ENCODE measurements around the gene TRHDE.

Gene TRHDE

DNA sequence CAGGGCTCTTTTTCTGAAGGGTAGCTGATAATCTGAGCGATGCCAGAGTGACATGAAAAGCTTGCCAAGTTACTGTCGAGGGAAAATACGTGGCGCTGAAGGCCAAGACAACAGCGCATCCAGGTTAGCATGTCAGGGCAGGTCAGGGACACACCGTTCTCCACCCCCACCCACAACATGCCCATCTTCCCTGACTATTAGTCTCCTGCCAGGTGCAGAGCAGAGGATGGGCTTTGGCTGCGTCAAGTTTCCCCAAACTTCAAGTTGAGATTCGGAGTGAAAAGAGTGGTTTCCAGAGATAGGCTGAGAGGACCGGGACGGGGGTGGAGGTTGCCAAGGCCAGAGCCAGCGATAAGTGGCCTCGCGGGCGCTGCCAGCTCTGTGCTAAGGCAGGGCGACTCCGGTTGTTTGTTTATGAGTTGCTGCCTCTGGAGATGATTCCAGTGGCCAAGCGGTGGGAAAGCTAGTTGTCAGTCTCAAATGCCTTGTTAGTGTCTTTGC lies 1.7 kb downstream of the TRHDE start:
- Histone ChIP-seq H3K4me3 (ENCODE audit: low read depth, low read length) (no peak overlapping the region), H3K36me3 (ENCODE audit: insufficient read depth, low read length) (no peaks in the 10 kb centered on the region), H2AFZ (ENCODE audit: low read length, unreplicated experiment) (no peak overlapping the region), H3K79me2 (ENCODE audit: control insufficient read depth, insufficient read depth, low read length, unreplicated experiment) (no peaks in the 10 kb centered on the region), H3K27ac (ENCODE audit: low read depth, low read length) (no peak overlapping the region), H3K4me1 (ENCODE audit: control insufficient read depth, insufficient read depth, low read length, unreplicated experiment) (no peaks in the 10 kb centered on the region), H3K27me3 (ENCODE audit: insufficient read depth, low read length) (peaks cover 82% of the 10 kb centered on the region)

DNA sequence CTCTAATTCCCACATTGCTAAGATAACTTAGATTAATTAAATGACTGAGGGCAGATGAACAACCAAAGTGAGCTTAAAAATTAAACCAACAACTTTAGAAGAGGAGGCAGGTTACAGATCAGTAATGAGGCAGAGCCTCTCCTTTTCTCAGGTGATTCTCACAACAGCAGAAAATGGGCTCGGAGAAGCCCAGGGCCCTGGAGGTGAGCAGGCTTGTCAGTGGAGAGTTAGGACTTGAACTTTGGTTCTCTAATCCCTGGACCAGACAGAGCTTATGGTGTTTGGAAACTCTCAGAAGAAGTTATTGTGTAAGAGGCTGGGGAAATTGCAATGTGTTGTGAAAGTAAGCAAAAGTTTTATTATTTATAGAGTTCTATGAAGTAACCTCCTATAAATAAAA lies 2.8 kb downstream of the TRHDE start:
- Histone ChIP-seq H3K4me1 (ENCODE audit: control insufficient read depth, insufficient read depth, low read length, unreplicated experiment) (no peaks in the 10 kb centered on the region), H3K27ac (ENCODE audit: low read depth, low read length) (no peak overlapping the region), H3K27me3 (ENCODE audit: insufficient read depth, low read length) (peaks cover 73% of the 10 kb centered on the region), H3K4me3 (ENCODE audit: low read depth, low read length) (no peak overlapping the region), H3K79me2 (ENCODE audit: control insufficient read depth, insufficient read depth, low read length, unreplicated experiment) (no peaks in the 10 kb centered on the region), H3K36me3 (ENCODE audit: insufficient read depth, low read length) (no peaks in the 10 kb centered on the region), H2AFZ (ENCODE audit: low read length, unreplicated experiment) (no peak overlapping the region)

DNA sequence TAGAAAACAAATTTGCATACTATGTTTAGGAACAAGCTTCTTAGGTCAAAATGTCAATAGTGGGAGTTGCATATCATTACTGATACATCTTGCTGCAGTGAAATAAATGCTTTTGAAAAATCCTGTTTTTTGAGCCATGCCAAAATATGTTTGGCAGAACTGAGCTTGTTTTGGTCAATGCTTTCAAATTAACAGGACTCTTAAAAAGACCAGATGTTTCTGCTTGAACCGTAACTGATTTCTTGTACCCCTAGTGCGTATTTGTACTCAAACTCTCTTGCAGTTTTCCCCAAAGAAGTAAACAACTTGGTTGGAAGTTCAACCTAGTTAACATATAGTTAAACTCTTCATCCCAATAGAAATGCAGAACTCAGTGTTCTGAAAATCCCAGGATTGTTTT lies 3.4 kb downstream of the TRHDE start:
- Histone ChIP-seq H3K27me3 (ENCODE audit: insufficient read depth, low read length) (peaks cover 67% of the 10 kb centered on the region), H3K27ac (ENCODE audit: low read depth, low read length) (no peak overlapping the region), H2AFZ (ENCODE audit: low read length, unreplicated experiment) (no peak overlapping the region), H3K36me3 (ENCODE audit: insufficient read depth, low read length) (no peaks in the 10 kb centered on the region), H3K4me3 (ENCODE audit: low read depth, low read length) (no peak overlapping the region), H3K79me2 (ENCODE audit: control insufficient read depth, insufficient read depth, low read length, unreplicated experiment) (no peaks in the 10 kb centered on the region), H3K4me1 (ENCODE audit: control insufficient read depth, insufficient read depth, low read length, unreplicated experiment) (no peaks in the 10 kb centered on the region)

DNA sequence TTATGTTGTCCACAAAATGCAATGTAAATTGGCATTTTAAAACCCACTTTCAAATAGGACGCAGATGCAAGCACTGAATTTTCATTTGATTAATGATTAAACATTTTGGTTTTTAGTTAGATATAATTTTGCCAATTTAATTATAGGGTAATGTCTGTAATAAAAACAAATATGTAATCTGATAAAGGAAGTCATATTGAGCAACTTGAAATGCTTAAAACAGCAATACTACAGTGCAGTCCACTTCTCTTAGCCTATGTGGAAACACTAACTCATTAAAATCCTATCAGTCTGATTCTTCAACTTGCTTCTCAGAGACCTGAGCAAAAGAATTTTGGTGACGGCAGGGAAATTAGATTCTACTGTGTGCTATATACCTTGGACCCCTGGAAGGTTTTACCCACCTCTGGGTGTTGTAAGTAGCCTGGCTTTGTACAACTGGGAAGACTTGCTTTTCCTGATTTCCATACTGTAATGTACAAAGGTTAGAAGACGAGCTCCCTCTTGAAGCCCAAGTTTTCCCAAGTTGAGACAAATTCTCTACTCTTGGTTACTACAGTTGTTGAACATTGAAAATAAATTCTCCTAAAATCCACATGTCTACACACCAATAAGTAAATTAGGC lies 4.1 kb downstream of the TRHDE start:
- H3K4me3 ChIP-seq (ENCODE audit: low read depth, low read length) = no peak overlapping the region
- no peak overlapping the region for H2AFZ ChIP-seq (ENCODE audit: low read length, unreplicated experiment)
- no peaks in the 10 kb centered on the region for H3K79me2 ChIP-seq (ENCODE audit: control insufficient read depth, insufficient read depth, low read length, unreplicated experiment)
- no peaks in the 10 kb centered on the region for H3K36me3 ChIP-seq (ENCODE audit: insufficient read depth, low read length)
- H3K27me3 ChIP-seq (ENCODE audit: insufficient read depth, low read length) = peaks cover 60% of the 10 kb centered on the region
- H3K27ac ChIP-seq (ENCODE audit: low read depth, low read length) = no peak overlapping the region
- H3K4me1 ChIP-seq (ENCODE audit: control insufficient read depth, insufficient read depth, low read length, unreplicated experiment) = no peaks in the 10 kb centered on the region

DNA sequence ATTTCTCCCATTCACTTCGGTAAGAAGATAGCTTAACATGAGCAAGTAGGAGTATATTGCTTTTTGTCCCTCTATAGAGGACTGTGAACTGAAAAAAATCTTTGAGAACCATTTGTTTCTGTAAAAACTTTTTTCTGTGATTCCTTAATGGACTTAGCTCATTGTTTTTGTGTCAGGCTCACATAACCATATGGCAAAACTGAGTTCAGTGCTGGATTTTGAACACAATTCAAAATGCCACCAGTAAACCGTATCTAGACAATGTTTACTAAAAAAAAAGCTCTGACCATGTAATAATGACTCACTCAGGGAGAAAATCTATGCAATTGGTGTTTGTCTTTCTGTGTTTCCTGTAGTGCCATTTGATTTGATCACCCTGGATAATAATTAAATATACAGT lies 5.2 kb downstream of the TRHDE start:
- no peak overlapping the region for H3K4me3 ChIP-seq (ENCODE audit: low read depth, low read length)
- H2AFZ ChIP-seq (ENCODE audit: low read length, unreplicated experiment) = no peak overlapping the region
- H3K79me2 ChIP-seq (ENCODE audit: control insufficient read depth, insufficient read depth, low read length, unreplicated experiment) = no peaks in the 10 kb centered on the region
- H3K36me3 ChIP-seq (ENCODE audit: insufficient read depth, low read length) = no peaks in the 10 kb centered on the region
- no peaks in the 10 kb centered on the region for H3K4me1 ChIP-seq (ENCODE audit: control insufficient read depth, insufficient read depth, low read length, unreplicated experiment)
- H3K27me3 ChIP-seq (ENCODE audit: insufficient read depth, low read length) = peaks cover 49% of the 10 kb centered on the region
- no peak overlapping the region for H3K27ac ChIP-seq (ENCODE audit: low read depth, low read length)

DNA sequence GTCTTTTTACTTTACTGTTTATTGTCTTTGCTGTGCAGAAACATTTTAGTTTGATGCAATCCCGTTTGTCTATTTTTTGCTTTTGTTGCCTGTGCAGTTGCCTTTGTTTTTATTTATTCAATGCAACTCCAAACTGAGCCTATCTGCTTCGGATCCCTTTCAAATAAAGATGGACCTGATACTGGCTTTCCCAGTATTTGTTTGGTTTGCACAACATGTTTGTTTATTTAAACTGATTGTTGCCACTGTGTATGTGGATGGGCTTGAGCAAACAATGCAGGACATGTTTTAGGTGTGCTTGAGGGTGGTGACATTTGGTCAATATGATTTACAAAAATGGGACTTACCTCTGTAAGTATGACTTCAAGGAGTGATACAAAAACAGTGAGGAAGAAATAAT lies 6.7 kb downstream of the TRHDE start:
- Histone ChIP-seq H3K79me2 (ENCODE audit: control insufficient read depth, insufficient read depth, low read length, unreplicated experiment) (no peaks in the 10 kb centered on the region), H3K4me1 (ENCODE audit: control insufficient read depth, insufficient read depth, low read length, unreplicated experiment) (no peaks in the 10 kb centered on the region), H3K36me3 (ENCODE audit: insufficient read depth, low read length) (no peaks in the 10 kb centered on the region), H3K27ac (ENCODE audit: low read depth, low read length) (no peak overlapping the region), H3K4me3 (ENCODE audit: low read depth, low read length) (no peak overlapping the region), H3K27me3 (ENCODE audit: insufficient read depth, low read length) (peaks cover 34% of the 10 kb centered on the region), H2AFZ (ENCODE audit: low read length, unreplicated experiment) (no peak overlapping the region)

DNA sequence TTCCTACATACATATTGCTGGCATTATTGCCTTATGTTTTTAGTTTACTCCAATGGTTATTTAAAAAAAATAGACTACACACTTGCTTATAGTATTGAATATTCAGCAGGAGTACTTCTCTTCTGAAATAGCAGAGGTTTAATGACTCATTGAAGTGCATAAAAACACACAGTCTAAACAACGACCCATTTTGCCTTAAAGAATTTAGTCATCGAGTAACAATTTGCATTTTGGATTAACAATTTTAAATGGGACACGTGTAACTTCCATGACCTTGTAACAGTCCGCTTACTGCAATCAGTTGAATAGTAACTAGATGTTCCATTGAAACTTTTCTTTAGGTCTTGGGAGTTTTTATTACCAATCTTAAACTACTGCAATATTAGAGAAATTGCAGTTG lies 9.0 kb downstream of the TRHDE start:
- Histone ChIP-seq H3K4me3 (ENCODE audit: low read depth, low read length) (no peak overlapping the region), H3K36me3 (ENCODE audit: insufficient read depth, low read length) (no peaks in the 10 kb centered on the region), H2AFZ (ENCODE audit: low read length, unreplicated experiment) (no peak overlapping the region), H3K27ac (ENCODE audit: low read depth, low read length) (no peak overlapping the region), H3K27me3 (ENCODE audit: insufficient read depth, low read length) (peaks cover 13% of the 10 kb centered on the region), H3K79me2 (ENCODE audit: control insufficient read depth, insufficient read depth, low read length, unreplicated experiment) (no peaks in the 10 kb centered on the region), H3K4me1 (ENCODE audit: control insufficient read depth, insufficient read depth, low read length, unreplicated experiment) (no peaks in the 10 kb centered on the region)

DNA sequence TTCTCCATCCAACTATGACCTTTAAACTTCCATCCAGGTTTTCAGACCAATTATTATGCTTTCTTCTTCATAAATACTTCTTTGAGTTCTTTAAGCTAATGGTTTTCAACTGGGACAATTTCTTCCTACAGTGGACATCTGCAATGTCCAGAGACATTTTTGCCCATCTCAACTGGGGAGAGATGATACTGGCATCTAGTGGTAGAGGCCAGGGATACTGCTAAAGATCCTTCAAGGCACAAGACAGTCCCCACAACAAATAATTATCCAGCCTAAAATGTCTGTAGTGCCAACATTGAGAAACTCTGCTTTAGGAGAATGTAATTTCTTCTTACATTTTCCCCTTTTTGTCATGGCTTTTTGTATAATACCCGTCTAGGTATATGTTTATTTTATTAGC lies 10.6 kb downstream of the TRHDE start:
- Histone ChIP-seq H2AFZ (ENCODE audit: low read length, unreplicated experiment) (no peak overlapping the region), H3K36me3 (ENCODE audit: insufficient read depth, low read length) (no peaks in the 10 kb centered on the region), H3K27ac (ENCODE audit: low read depth, low read length) (no peak overlapping the region), H3K27me3 (ENCODE audit: insufficient read depth, low read length) (no peaks in the 10 kb centered on the region), H3K4me1 (ENCODE audit: control insufficient read depth, insufficient read depth, low read length, unreplicated experiment) (no peaks in the 10 kb centered on the region), H3K4me3 (ENCODE audit: low read depth, low read length) (no peak overlapping the region), H3K79me2 (ENCODE audit: control insufficient read depth, insufficient read depth, low read length, unreplicated experiment) (no peaks in the 10 kb centered on the region)

DNA sequence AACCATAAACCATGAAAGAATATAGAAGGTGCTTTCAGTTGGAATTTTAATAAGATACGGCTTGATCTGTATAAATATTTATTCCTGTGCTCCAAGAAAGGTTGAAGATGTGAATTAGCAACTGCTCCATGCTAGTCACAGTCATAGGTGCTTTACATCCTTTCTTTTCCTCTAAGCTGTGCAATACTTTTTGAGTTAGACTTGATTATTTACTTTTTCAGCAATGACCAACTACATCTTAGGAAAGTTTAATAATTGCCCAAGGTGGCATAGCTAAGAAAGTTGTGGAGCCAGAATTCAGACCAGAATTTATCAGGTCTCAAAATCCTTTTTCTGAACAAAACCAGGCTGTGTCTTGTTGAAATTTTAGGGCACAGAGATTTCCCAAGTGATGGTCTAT lies 13.7 kb downstream of the TRHDE start:
- Histone ChIP-seq H3K79me2 (ENCODE audit: control insufficient read depth, insufficient read depth, low read length, unreplicated experiment) (no peaks in the 10 kb centered on the region), H3K4me1 (ENCODE audit: control insufficient read depth, insufficient read depth, low read length, unreplicated experiment) (no peaks in the 10 kb centered on the region), H3K36me3 (ENCODE audit: insufficient read depth, low read length) (no peaks in the 10 kb centered on the region)

DNA sequence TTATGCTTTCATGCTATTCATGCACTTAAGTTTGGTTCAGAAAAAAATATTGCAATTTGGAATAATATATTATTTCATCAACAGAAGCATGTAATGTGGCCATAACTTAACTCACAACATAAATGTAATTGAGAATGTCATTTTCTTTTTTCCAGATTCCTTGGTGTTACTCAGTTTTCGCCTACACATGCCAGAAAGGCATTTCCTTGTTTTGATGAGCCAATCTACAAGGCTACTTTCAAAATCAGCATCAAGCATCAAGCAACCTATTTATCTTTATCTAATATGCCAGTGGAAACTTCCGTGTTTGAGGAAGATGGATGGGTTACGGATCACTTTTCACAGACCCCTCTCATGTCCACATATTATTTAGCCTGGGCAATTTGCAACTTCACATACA lies 14.4 kb downstream of the TRHDE start:
- Histone ChIP-seq H3K27ac (ENCODE audit: low read depth, low read length) (no peak overlapping the region), H3K4me1 (ENCODE audit: control insufficient read depth, insufficient read depth, low read length, unreplicated experiment) (no peaks in the 10 kb centered on the region)

More for the DNA sequence above, 13.7 kb downstream of the TRHDE start:
- no peak overlapping the region for H3K27ac ChIP-seq (ENCODE audit: low read depth, low read length)
- H3K27me3 ChIP-seq (ENCODE audit: insufficient read depth, low read length) = no peaks in the 10 kb centered on the region
- no peak overlapping the region for H2AFZ ChIP-seq (ENCODE audit: low read length, unreplicated experiment)
- H3K4me3 ChIP-seq (ENCODE audit: low read depth, low read length) = no peak overlapping the region

DNA sequence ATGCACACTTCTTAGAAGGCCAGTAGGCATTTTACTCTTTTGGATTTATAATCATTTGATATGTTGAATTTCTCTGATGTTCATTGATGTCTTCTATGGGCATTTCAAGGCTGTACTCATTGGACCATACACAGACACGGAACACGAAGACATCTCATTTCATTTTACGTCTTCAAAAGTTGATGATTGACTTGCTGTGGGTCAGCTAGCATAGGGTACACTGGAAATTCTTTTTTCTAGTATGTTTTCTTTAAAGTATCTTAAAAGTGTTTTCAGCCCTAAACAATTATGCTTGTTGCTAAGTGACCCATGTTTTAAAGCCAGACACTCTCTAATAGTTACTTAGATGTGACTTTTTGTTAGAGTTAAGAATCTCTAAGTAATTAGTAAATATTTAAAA lies 16.3 kb downstream of the TRHDE start:
- no peaks in the 10 kb centered on the region for H3K27me3 ChIP-seq (ENCODE audit: insufficient read depth, low read length)
- no peaks in the 10 kb centered on the region for H3K79me2 ChIP-seq (ENCODE audit: control insufficient read depth, insufficient read depth, low read length, unreplicated experiment)
- H3K36me3 ChIP-seq (ENCODE audit: insufficient read depth, low read length) = no peaks in the 10 kb centered on the region
- no peak overlapping the region for H2AFZ ChIP-seq (ENCODE audit: low read length, unreplicated experiment)
- H3K4me1 ChIP-seq (ENCODE audit: control insufficient read depth, insufficient read depth, low read length, unreplicated experiment) = no peaks in the 10 kb centered on the region
- no peak overlapping the region for H3K4me3 ChIP-seq (ENCODE audit: low read depth, low read length)
- H3K27ac ChIP-seq (ENCODE audit: low read depth, low read length) = no peak overlapping the region

More for the DNA sequence above, 14.4 kb downstream of the TRHDE start:
- no peaks in the 10 kb centered on the region for H3K79me2 ChIP-seq (ENCODE audit: control insufficient read depth, insufficient read depth, low read length, unreplicated experiment)
- no peaks in the 10 kb centered on the region for H3K36me3 ChIP-seq (ENCODE audit: insufficient read depth, low read length)
- H3K27me3 ChIP-seq (ENCODE audit: insufficient read depth, low read length) = no peaks in the 10 kb centered on the region
- H3K4me3 ChIP-seq (ENCODE audit: low read depth, low read length) = no peak overlapping the region
- no peak overlapping the region for H2AFZ ChIP-seq (ENCODE audit: low read length, unreplicated experiment)

Measured in ACC112 (cell line).